Activated CD8-positive, alpha-beta T cell treated with anti-CD3 and anti-CD28 coated beads, Interleukin-2, amount 10 ng/mL, durations not matched to agents 7 days and 5 days (primary cell): ENCODE measurements around the gene KCNJ1. TPM values are rescaled to one million over a fixed set of nuclear protein-coding genes. Genes with fewer than 3 reads are reported as not detected.

ENCODE experiments used
- ATAC-seq: fragments of 150-1000 bp; cut with Tn5 transposase; one replicate; pipeline ENCODE4 v1.10.0; 2021; ENCODE audit warnings: moderate library complexity
- CTCF ChIA-PET: fragments of 350-600 bp; sonication (Branson Sonifier 250); formaldehyde crosslinking; loops from one replicate; lab custom pipeline; 2021; ENCODE audit warnings: antibody characterized with exemption; lab: Charles Lee
- POLR2A ChIA-PET: fragments of 350-600 bp; sonication (Branson Sonifier 250); formaldehyde crosslinking; loops from one replicate; lab custom pipeline; 2021; ENCODE audit warnings: antibody characterized with exemption; lab: Charles Lee
- DNase-seq: peaks from one replicate; pipeline ENCODE4 v3.0.0-alpha.2; 2020
- H3K27ac Mint-ChIP-seq: one replicate; pipeline ENCODE4 v1.8.0; 2021; ENCODE audit warnings: mild to moderate bottlenecking, mixed read lengths
- H3K27me3 Mint-ChIP-seq: one replicate; pipeline ENCODE4 v1.8.0; 2021; ENCODE audit warnings: low read depth, mixed read lengths
- H3K36me3 Mint-ChIP-seq: one replicate; pipeline ENCODE4 v1.8.0; 2021; ENCODE audit warnings: low read depth, mixed read lengths
- H3K4me1 Mint-ChIP-seq: one replicate; pipeline ENCODE4 v1.8.0; 2021; ENCODE audit warnings: low read depth, mixed read lengths
- H3K4me3 Mint-ChIP-seq: one replicate; pipeline ENCODE4 v1.8.0; 2021; ENCODE audit warnings: mild to moderate bottlenecking, mixed read lengths
- H3K9me3 Mint-ChIP-seq: one replicate; pipeline ENCODE4 v1.8.0; 2022; ENCODE audit warnings: mixed read lengths; ENCODE audit not compliant: insufficient read depth
- total RNA-seq, 2 experiments: library from RNA; stranded (reverse); gene quantifications; one replicate each; pipeline ENCODE4 v1.2.3, GENCODE V29; 2021

Gene KCNJ1
- total RNA-seq, 2 experiments from 2014 or later: not detected

DNA sequence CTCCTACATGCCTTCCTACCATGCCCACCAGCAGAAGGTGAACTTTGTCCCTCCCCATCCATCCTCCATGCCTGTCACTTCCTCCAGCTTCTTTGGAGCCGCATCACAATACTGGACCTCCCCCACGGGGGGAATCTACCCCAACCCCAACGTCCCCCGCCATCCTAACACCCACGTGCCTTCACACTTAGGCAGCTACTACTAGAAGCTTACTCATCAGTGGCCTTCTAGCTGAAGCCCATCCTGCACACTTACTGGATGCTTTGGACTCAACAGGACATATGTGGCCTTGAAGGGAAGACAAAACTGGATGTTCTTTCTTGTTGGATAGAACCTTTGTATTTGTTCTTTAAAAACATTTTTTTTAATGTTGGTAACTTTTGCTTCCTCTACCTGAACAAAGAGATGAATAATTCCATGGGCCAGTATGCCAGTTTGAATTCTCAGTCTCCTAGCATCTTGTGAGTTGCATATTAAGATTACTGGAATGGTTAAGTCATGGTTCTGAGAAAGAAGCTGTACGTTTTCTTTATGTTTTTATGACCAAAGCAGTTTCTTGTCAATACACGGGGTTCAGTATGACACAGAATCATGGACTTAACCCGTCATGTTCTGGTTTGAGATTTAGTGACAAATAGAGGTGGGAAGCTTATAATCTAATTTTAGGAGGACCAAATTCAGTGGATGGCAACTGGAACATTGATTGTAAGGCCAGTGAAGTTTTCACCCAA lies 56.1 kb downstream of the KCNJ1 start:
- peaks cover 64% of the 10 kb centered on the region for H3K36me3 Mint-ChIP-seq
- no peaks in the 10 kb centered on the region for H3K27me3 Mint-ChIP-seq
- POLR2A ChIA-PET: no interaction called here
- ATAC-seq: no peak
- H3K4me3 Mint-ChIP-seq: no peak overlapping the region
- CTCF ChIA-PET: interaction anchor here (1.3 to 2.4 kb wide), 2 partner anchors 14 to 20 kb away, joined by 3 to 12 read pairs; no protein-coding TSS in a partner anchor
- no peak for DNase-seq
- no peaks in the 10 kb centered on the region for H3K4me1 Mint-ChIP-seq
- H3K9me3 Mint-ChIP-seq: no peaks in the 10 kb centered on the region
- H3K27ac Mint-ChIP-seq: no peak overlapping the region

DNA sequence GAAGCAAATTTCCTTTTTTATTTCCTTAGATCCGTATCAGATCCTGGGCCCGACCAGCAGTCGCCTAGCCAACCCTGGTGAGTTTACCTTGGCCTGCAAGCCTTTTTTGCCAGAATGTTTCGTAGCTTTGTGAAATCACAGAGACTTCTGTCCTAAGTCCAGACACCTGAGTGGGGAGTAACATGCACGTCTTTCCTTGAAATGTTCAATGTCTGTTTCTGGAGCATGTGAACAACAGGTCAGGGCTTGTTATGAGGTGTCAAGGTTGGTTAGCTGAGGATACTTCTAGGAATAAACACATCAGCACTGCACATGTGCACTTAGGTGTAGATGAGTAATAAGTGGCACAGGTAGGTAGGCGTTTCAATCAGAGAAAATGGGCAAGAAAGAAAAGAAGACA lies 58.0 kb downstream of the KCNJ1 start:
- CTCF ChIA-PET: interaction anchor here (1.0 kb wide), 2 partner anchors 22 to 652 kb away, joined by 3 read pairs; no protein-coding TSS in a partner anchor
- Mint-ChIP-seq H3K36me3 (peaks cover 73% of the 10 kb centered on the region), H3K9me3 (no peaks in the 10 kb centered on the region), H3K27ac (no peak overlapping the region), H3K4me3 (no peak overlapping the region), H3K27me3 (no peaks in the 10 kb centered on the region), H3K4me1 (no peaks in the 10 kb centered on the region)
- POLR2A ChIA-PET: no interaction called here
- ATAC-seq (no peak), DNase-seq (no peak)

DNA sequence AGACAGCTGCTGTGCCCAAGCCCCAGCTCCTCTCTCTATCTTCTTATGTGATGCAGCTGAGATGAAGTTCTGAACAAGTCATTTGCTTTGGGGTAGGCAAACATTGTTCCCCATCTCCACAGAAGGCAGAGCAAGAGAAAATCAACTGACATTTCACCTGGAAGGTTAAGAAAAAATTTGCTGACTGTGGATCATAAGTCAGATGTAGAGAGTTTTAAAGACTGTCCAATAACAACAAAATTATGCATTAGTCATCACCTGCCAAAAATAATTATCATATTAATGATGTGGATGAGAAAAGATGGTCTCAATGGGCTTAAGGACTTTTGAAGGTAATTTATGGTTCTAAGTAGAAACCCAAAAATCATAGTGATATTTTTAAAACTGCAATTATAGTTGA lies 59.2 kb downstream of the KCNJ1 start:
- peaks cover 81% of the 10 kb centered on the region for H3K36me3 Mint-ChIP-seq
- no peaks in the 10 kb centered on the region for H3K27me3 Mint-ChIP-seq
- no peaks in the 10 kb centered on the region for H3K4me1 Mint-ChIP-seq
- CTCF ChIA-PET: interaction anchor here (1.2 kb wide), 1 partner anchor 28 kb away, joined by 4 read pairs; no protein-coding TSS in a partner anchor
- no peak overlapping the region for H3K27ac Mint-ChIP-seq
- no peak for DNase-seq
- POLR2A ChIA-PET: no interaction called here
- H3K4me3 Mint-ChIP-seq: no peak overlapping the region
- H3K9me3 Mint-ChIP-seq: no peaks in the 10 kb centered on the region
- ATAC-seq: no peak

DNA sequence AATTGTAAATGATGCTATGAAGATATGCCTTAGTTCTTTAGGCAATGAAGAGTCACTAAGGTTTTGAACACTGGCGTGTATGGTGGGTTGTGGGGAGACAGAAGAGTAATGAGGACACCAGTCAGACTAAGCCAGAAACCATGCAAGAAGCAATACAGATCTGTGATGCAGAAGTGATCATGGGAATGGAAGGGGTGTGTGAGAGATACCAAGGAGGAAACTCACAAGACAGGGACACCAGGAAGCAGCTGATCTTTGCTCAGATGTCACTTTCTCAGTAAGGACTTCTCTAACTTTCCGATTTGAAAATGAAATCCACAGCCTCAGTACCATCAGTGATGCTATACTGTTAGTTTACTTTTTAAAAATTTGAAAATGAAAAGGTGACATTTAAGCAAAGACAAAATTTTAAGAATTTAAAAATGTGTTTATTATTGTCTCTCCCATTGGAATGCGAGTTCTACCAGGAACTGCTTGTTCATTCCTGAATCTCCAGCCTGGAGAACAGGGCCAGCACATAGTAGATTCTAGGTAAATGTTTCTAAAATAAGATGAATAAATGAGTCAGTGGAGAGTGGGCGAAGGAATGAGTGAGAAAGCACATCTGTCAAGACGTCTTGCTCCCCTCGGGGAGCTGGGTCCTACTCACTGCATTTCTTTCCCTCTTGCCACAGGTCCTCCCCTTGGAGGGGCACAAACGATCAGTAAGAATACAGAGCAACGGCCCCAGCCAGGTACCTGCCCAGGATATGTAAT lies 60.4 kb downstream of the KCNJ1 start:
- Mint-ChIP-seq H3K4me1 (no peaks in the 10 kb centered on the region), H3K36me3 (peaks cover 75% of the 10 kb centered on the region), H3K27ac (no peak overlapping the region)

DNA sequence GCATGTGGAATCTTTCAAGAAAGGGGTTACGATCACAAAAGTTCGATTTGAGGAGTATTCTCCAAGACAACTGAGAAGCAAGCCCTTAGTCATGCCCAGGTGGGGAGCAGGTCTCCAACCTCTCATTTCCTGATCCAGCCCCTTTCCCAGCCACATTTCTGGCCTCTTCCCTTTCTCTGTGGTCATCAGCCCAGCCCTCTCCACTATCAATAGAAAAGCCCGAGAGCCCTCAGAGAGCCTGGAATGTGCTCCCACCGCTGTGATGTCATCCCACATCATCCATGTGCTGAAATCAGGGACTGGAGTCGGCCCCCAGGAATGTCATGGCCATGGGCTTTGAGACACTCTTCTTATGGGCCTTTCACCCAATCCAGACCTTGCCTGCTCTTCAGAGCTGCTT lies 62.6 kb downstream of the KCNJ1 start:
- CTCF ChIA-PET: no interaction called here
- Mint-ChIP-seq H3K4me1 (no peaks in the 10 kb centered on the region), H3K27me3 (no peaks in the 10 kb centered on the region), H3K4me3 (no peak overlapping the region), H3K9me3 (no peaks in the 10 kb centered on the region), H3K27ac (no peak overlapping the region), H3K36me3 (peaks cover 64% of the 10 kb centered on the region)
- DNase-seq (no peak), ATAC-seq (no peak)
- POLR2A ChIA-PET: interaction anchor here (0.6 kb wide), 1 partner anchor 47 kb away, joined by 4 read pairs; no protein-coding TSS in a partner anchor

More for the DNA sequence above, 60.4 kb downstream of the KCNJ1 start:
- POLR2A ChIA-PET: no interaction called here
- no peaks in the 10 kb centered on the region for H3K27me3 Mint-ChIP-seq
- DNase-seq: no peak
- ATAC-seq: no peak
- H3K4me3 Mint-ChIP-seq: no peak overlapping the region
- H3K9me3 Mint-ChIP-seq: no peaks in the 10 kb centered on the region
- CTCF ChIA-PET: no interaction called here

DNA sequence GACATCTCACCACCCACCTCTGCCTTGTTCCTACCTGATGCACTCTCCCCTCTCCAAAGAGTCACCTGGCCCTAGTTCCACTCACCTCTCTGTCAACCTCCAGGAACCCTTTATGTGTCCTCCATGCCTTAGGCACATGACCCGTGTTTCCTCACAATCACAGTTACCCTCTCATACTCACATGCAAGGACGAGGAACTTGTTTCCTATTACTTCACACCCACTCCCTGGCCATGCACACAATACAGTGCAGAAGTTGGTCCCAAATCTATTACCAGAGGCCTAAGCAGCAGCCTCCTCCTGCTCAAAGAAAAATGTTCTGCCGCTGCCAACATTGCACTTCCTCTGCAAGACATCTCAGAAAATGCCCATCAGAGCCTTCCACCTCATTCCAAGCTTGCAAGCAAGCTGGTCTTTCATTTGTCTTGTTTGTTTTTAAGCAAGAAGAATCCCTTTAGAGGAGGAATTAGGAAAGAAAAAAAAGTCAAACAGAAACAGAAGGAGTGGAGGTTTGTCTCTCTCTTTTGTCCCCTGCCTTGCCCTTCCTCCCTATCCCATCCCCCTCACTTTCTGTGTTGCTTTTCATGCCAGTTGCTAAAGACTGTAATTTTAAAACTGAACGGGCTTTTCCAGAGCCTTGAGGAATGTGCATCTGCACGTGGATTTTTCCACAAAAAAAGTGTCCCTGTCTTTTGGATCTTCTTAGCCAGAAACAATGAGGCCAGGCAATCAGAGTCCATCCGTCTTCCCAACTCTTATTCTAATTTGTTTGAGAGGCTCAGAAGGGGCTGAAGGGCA lies 63.4 kb downstream of the KCNJ1 start:
- no peaks in the 10 kb centered on the region for H3K4me1 Mint-ChIP-seq
- peaks cover 60% of the 10 kb centered on the region for H3K36me3 Mint-ChIP-seq
- no peaks in the 10 kb centered on the region for H3K9me3 Mint-ChIP-seq
- ChIA-PET POLR2A (interaction anchor here (0.6 kb wide), 1 partner anchor 305 kb away, joined by 3 read pairs; no protein-coding TSS in a partner anchor), CTCF (no interaction called here)
- DNase-seq (no peak), ATAC-seq (no peak)
- H3K4me3 Mint-ChIP-seq: no peak overlapping the region
- peak overlapping the region; percentile 7 for H3K27ac Mint-ChIP-seq
- H3K27me3 Mint-ChIP-seq: no peaks in the 10 kb centered on the region

DNA sequence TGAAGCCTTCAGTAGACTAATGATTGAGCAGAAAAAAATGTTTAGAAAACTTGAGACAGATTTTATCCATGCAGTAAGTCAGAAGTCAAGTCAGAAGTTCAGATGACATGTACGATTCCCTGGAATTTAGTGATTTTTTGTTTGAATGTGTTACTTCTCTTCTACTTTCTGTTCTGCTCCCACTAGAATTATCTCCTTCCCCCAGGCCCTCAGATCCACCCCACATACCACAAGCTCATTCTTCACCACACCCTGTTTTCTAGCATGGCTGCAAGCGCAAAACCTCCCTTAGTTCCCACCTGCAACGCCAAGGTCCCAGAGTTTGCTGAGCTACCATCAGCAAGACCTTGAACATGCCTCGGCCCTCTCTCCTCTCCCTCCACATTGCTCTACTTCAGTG lies 64.1 kb downstream of the KCNJ1 start:
- H3K4me1 Mint-ChIP-seq: no peaks in the 10 kb centered on the region
- DNase-seq: no peak
- H3K27ac Mint-ChIP-seq: no peak overlapping the region
- peaks cover 60% of the 10 kb centered on the region for H3K36me3 Mint-ChIP-seq
- H3K9me3 Mint-ChIP-seq: no peaks in the 10 kb centered on the region
- H3K4me3 Mint-ChIP-seq: no peak overlapping the region
- CTCF ChIA-PET: interaction anchor here (1.1 kb wide), 1 partner anchor 28 kb away, joined by 3 read pairs; no protein-coding TSS in a partner anchor
- no peaks in the 10 kb centered on the region for H3K27me3 Mint-ChIP-seq
- no peak for ATAC-seq
- POLR2A ChIA-PET: interaction anchor here (0.6 kb wide), 1 partner anchor 305 kb away, joined by 3 read pairs; no protein-coding TSS in a partner anchor

DNA sequence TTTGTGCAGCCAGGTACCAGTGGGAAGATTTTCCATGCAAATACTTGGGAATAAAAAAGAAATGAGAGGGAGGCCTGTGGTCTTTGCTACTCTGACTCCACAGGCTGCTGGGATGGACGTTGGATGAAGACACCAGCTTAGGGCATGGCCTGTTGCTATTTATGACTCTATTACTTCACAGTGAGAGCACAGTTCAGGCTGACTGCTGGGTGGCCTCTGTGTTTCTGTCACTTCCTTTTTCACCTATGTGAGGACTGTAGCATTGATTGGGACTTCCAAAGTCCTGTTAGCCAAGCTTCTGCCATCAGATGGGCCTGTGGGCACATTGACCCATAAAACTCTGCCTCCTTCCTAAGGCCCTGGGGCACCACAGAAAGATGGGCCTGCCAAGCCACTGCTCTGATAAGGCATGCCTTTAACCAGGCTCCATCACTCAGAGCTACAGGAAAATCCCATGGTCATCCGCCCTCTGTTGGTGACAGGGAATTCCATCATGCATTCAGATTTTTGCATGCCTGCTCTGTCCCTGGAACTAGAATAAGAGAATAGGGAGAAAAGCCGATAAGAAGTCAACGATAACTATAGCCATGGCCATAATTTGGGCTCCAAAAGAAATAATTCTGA lies 64.6 kb downstream of the KCNJ1 start:
- ChIA-PET POLR2A (interaction anchor here (0.6 kb wide), 1 partner anchor 304 kb away, joined by 3 read pairs; no protein-coding TSS in a partner anchor), CTCF (interaction anchor here (1.1 kb wide), 1 partner anchor 28 kb away, joined by 3 read pairs; no protein-coding TSS in a partner anchor)
- no peak overlapping the region for H3K4me3 Mint-ChIP-seq
- H3K4me1 Mint-ChIP-seq: no peaks in the 10 kb centered on the region
- no peak for ATAC-seq
- no peak for DNase-seq
- no peaks in the 10 kb centered on the region for H3K9me3 Mint-ChIP-seq
- H3K36me3 Mint-ChIP-seq: peaks cover 61% of the 10 kb centered on the region
- no peaks in the 10 kb centered on the region for H3K27me3 Mint-ChIP-seq
- no peak overlapping the region for H3K27ac Mint-ChIP-seq

DNA sequence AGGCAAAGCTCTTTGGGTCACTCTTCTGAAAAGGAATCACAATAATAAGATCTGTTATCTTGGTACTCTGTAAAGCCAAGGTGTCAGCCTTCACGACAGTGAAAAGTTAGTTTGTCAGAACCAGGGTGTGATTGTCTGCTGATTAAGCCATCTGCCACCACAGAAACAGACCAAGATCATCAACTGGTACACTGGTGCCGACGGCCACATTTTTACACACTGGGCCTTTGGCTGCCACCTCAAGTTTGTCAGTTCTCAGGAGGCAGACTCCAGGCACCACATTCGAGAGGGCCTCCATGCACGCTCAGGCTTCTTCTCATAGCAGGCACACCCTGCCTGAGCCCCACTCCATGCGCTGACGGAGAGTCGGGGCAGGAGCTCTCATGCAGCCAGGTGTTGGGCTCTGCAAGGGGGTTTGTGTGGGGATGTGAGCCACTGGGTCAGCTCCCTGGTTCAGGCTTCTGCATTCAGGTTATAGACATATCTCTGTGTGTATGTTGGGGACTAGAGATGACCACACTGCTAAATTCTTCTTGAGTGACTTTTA lies 66.2 kb downstream of the KCNJ1 start:
- no peaks in the 10 kb centered on the region for H3K9me3 Mint-ChIP-seq
- no peak overlapping the region for H3K27ac Mint-ChIP-seq
- H3K36me3 Mint-ChIP-seq: peaks cover 60% of the 10 kb centered on the region
- DNase-seq (no peak), ATAC-seq (no peak)
- peaks cover 2% of the 10 kb centered on the region for H3K4me1 Mint-ChIP-seq
- POLR2A ChIA-PET: no interaction called here
- H3K4me3 Mint-ChIP-seq: no peak overlapping the region
- H3K27me3 Mint-ChIP-seq: no peaks in the 10 kb centered on the region
- CTCF ChIA-PET: interaction anchor here (1.0 kb wide), 1 partner anchor 54 kb away, joined by 3 read pairs; no protein-coding TSS in a partner anchor

DNA sequence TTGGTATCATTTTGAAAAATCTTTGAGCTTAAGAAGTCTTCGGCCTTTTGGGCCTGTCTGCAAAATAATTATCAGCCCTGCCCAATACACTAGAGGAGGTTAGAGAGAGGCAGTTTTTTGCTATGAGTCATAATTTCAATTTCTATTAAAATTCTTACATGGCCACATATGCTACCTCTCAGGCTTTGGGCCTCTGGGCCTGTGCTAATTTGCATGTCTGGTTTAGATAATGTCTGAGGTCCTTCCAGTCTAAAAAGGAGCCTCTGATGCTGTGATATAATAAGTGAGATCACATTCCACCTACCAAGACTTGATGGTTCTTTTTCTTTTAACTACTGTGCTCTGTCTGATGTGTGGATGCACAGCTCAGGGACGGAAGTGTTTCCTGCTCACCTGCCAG lies 70.8 kb downstream of the KCNJ1 start:
- Mint-ChIP-seq H3K27ac (no peak overlapping the region), H3K9me3 (no peaks in the 10 kb centered on the region), H3K27me3 (no peaks in the 10 kb centered on the region), H3K36me3 (peaks cover 62% of the 10 kb centered on the region), H3K4me3 (no peak overlapping the region), H3K4me1 (peaks cover 4% of the 10 kb centered on the region)
- ChIA-PET POLR2A (interaction anchor here (0.8 kb wide), 1 partner anchor 13 kb away, joined by 3 read pairs; no protein-coding TSS in a partner anchor), CTCF (no interaction called here)
- DNase-seq: no peak
- ATAC-seq: no peak

DNA sequence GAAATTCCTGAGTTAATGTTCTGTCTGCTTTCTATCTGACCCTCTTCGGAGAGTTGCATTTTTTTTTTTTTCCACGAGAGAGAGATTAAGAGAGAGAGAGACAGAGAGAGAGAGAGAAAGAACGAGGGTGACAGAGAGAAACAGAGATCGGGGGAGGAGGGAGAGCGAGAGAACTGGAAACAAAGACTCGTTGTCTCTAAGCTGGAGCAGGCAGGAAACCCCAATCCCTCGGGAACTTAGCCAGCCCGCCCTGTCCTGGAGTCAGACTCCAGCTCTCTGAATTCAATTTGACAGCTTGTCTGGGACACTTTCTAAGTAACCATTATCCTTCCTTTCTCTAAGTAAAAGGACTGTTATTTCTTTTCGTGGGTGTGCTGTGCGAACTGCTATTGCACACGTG lies 76.9 kb downstream of the KCNJ1 start:
- H3K36me3 Mint-ChIP-seq: peaks cover 71% of the 10 kb centered on the region
- H3K9me3 Mint-ChIP-seq: no peaks in the 10 kb centered on the region
- no peaks in the 10 kb centered on the region for H3K27me3 Mint-ChIP-seq
- H3K4me3 Mint-ChIP-seq: no peak overlapping the region
- CTCF ChIA-PET: interaction anchor here (2.0 kb wide), 1 partner anchor 33 kb away, joined by 4 read pairs; no protein-coding TSS in a partner anchor
- DNase-seq (no peak), ATAC-seq (no peak)
- H3K27ac Mint-ChIP-seq: no peak overlapping the region
- POLR2A ChIA-PET: no interaction called here
- peaks cover 4% of the 10 kb centered on the region for H3K4me1 Mint-ChIP-seq
